GM18951 (cell line): ENCODE data around the gene ANTXR2.

Experiments used
- POLR2A ChIP-seq: IDR thresholded peaks from 4 replicates; pipeline ENCODE4 v1.6.1; 2011; ENCODE audit warnings: mild to moderate bottlenecking; ENCODE audit not compliant: insufficient read length, insufficient read depth; ENCODE audit errors: extremely low read depth
- in situ Hi-C: fragments of 300-500 bp; cut with MboI; formaldehyde crosslinking; loops from one replicate; pipeline ENCODE4 v1.12.0; 2022; ENCODE audit warnings: low sequenced_read_pairs, mixed read lengths, inconsistent platforms; ENCODE audit not compliant: unreplicated experiment

ANTXR2 gene

DNA sequence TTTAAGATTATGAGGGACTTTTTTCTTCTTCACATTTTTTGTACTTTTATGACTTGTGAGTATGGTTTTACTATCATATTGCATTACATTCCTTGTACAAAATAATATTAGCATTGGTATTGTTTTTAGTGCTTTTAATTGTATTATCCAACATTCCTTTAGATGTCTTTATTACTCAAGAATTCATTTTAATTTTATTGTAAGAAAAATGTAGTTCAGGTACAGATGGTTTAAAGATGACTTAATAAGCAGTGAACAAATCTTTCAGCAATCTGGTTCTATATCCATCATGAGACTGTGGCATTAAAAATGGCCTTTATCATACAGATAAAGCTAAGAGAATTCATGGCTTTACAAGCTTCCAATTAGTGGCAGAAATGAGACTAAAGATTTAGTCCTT, 191.6 kb downstream of the ANTXR2 start:
- no peak for TF ChIP-seq POLR2A
- in situ Hi-C loops, result no loop called here

DNA sequence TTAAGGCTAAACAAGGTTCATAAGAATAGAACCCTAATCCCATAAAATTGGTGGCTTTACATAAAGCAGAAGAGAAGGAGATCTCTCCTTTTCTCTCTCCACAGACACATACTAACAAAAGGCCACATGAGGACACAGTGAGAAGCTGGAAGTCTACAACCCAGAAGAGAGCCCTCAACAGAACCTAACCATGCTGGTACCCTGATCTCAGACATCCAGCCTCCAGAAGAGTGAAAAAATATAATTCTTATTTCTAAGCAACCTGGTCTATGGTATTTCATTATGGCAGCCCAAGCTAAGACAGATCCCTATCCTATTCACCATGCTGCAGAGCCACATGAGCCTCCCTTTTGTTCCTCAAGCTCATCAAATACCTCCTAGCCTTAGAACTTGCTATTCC, 195.5 kb downstream of the ANTXR2 start:
- no peak for TF ChIP-seq POLR2A
- in situ Hi-C loops, result no loop called here

- no peak for TF ChIP-seq POLR2A
- in situ Hi-C loops, result no loop called here
Observed at GRCh38 chr4:79875344-79875899, 197.6 kb downstream of the ANTXR2 start.

DNA sequence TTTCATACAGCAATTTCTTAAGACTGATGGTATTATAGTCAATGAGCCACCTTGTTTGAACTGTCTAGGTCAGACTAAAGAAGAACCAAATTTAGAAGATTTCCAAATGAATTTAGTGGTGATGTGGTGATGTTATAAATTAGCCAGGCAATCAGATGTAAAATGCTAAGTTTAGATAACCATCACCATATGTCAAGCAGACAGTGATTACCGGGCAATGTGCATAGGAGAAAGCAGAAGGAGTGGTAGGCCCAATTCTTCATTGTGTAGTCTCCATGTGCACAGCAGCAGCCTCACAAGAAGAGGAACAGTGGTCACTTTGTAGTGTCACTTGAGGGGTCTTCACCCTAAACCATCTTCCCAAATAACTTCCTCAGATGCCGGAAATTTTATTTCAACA, 198.8 kb downstream of the ANTXR2 start:
- in situ Hi-C loops, result no loop called here
- no peak for TF ChIP-seq POLR2A

- no peak for TF ChIP-seq POLR2A
- in situ Hi-C loops, result no loop called here
Observed at GRCh38 chr4:79872738-79873137, 200.3 kb downstream of the ANTXR2 start.

DNA sequence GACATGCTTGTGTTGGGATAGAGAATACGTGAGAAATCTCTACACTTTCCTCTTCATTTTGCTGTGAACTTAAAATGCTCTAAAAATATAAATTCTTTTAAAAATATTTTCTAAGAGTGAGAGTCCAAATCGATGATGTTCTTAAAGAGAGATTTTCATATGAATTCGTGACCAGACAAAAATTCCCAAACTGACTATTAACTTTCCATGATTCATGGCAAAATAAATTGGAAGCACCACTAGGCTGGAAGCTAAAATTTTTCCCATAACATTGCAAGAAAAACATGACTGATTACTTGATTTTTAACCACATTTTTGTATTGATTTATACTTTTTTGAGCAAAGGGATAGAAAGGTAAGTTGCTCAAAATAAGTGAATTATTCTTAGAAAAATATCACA, 201.1 kb downstream of the ANTXR2 start:
- TF ChIP-seq POLR2A, result no peak
- in situ Hi-C loops, result no loop called here

DNA sequence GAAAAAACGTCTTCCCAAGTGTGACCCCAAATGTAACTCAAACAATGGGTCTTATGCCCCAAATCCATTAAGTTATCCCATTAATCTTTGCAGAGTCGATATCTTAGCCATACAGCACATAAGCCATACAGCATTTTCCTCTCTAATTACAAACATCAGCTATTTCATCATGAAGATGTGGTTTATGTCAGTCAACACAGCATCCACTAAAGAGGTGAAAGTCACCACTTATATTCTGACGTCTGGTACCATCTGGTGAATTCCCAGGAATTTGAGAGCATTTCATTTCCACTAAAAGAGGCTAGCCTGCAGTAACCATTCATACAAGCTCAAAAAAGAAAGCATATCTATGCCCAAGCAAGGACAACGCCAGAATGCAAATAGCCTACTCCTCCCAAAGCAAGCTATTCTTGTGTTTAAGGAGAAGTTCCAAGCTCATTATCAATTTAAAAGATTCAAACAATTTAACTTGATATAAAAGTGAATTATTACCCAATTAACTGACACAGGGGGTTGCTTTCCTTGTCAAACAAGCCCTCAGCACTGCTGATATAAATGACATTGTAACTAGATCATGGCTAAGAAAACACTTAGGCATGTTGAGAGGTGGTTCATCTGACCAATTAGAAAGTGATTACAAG, 203.3 kb downstream of the ANTXR2 start:
- no peak for TF ChIP-seq POLR2A
- in situ Hi-C loops, result no loop called here

- in situ Hi-C loops, result no loop called here
- TF ChIP-seq POLR2A, result no peak
Observed at GRCh38 chr4:79865201-79865597, 207.8 kb downstream of the ANTXR2 start.

- TF ChIP-seq POLR2A, result no peak
- in situ Hi-C loops, result no loop called here
Observed at GRCh38 chr4:79864500-79865200, 208.4 kb downstream of the ANTXR2 start.

DNA sequence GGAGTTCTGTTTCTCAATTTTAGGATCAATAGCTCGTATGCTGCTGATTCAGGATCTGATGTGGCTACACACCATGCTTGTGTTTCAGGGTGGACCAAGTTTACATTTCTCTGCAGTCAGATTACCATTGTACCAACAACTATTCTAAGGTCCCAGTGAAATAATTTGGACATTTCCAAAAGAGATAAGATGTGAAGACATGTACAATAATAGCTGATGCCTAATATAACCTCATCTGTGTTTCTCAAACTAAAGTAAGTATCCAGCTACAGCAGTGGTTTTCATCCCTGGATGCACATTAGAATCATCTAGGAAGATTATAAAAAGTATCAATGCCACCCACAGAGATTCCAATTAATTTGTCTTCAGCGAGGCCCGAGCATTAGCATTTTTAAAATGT, 209.7 kb downstream of the ANTXR2 start:
- in situ Hi-C loops, result no loop called here
- no peak for TF ChIP-seq POLR2A

- in situ Hi-C loops, result no loop called here
- no peak for TF ChIP-seq POLR2A
Observed at GRCh38 chr4:79862821-79863220, 210.2 kb downstream of the ANTXR2 start.

GRCh38 chr4:79857811-79858210, 215.2 kb downstream of the ANTXR2 start:
- in situ Hi-C loops, result no loop called here
- TF ChIP-seq POLR2A, result no peak

DNA sequence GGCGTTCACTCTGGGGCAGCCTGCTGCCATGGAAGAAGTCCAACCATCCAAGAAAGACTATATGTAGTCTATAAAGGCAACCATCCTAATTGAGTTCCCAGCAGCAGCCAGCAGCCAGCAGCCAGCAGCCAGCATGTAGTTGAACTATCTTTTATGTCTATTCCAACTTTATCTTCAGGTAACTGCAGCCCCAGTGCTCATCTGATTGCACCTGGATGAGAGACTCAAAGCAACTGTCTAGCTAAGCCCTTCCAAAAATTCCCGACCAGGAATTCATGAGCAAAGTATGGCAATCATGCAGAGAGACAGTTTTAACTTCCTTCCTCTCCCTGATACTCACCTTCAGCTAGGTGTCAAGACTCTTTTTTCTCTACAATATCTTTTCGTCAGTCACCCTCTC, 216.8 kb downstream of the ANTXR2 start:
- in situ Hi-C loops, result no loop called here
- TF ChIP-seq POLR2A, result no peak

DNA sequence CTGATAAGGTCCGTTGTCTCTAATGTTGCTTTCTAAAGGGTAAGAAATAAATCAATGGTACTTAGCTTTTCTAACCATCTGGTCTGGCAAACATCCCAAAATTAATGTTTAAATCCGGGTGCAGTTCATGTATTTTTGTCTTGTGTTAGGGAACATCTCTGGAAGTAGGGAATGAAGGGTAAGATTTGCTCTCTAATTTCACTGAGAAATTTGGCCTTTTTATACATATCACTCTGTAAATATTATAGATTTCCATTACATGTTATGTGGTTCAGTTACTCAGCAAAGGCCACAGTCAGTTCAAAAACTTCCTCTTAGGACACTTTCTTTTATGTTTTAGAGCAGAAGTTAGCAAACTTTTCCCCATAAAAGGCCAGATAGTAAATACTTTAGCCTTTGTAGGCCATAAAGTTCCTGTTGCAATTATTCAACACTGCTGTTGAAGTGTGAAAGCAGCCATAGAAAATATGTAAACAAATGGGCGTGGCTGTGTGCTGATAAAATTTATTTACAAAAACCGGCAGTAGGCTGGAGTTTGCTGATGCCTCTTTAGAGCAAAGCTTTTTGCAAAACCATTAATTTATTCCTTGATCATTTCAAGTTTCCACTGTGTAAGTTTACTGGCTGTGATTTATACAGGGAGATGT, 218.1 kb downstream of the ANTXR2 start:
- in situ Hi-C loops, result no loop called here
- TF ChIP-seq POLR2A, result no peak
